Cardiac fibroblast (primary cell): ENCODE results near the gene ZNF592.

Experiments
- DNase-seq, 2 donors: peaks; one replicate each; pipeline versions ENCODE4 v3.0.0 to v3.0.0-alpha.2; 2010; ENCODE audit warnings: low read depth in 2 of 2
- H3K4me3 ChIP-seq, 2 donors: replicated peaks in 1 of 2; 1 replicate in 1 of 2; 2 replicates in 1 of 2; pipeline ENCODE4 v1.5.1; 2011; ENCODE audit warnings: low read depth in 2 of 2, low read length in 2 of 2, mild to moderate bottlenecking in 2 of 2, moderate library complexity in 1 of 2
- TF ChIP-seq, protein P1 (sequence below): IDR thresholded peaks from one replicate; pipeline ENCODE4 v1.5.1; 2011; ENCODE audit warnings: low read depth, mild to moderate bottlenecking, low read length, inconsistent platforms

ZNF592 gene

DNA sequence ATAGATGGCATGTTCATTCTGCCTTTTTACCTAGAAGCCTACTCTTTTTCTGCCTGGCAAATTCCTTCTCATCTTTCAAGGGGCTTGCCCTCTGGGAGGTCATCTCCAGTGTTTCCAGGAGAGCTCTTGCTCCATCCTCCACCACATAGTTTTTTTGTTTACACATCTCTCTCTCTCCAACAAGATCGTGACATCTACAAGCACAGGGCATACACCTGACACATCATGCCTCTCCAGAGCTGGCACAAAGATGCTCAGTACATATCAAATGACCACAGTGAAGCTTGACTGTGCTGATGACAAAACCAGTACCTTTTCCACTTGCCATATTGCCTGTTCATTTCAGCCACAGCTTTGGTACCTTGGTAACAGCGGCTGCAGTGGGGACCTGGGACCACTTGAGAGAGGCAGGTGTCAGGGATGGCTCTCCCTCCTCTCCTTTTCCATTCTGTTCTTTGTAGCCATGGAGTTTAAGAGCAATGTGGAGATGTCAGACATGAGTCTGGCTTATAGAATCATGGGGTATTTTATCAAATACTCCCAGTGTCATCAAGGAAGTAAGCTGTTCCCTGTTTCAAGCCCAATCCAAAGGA is 84.2 kb downstream of the ZNF592 start:
- no peak overlapping the region for H3K4me3 ChIP-seq
- no peak for DNase-seq
- TF ChIP-seq, protein P1, sequence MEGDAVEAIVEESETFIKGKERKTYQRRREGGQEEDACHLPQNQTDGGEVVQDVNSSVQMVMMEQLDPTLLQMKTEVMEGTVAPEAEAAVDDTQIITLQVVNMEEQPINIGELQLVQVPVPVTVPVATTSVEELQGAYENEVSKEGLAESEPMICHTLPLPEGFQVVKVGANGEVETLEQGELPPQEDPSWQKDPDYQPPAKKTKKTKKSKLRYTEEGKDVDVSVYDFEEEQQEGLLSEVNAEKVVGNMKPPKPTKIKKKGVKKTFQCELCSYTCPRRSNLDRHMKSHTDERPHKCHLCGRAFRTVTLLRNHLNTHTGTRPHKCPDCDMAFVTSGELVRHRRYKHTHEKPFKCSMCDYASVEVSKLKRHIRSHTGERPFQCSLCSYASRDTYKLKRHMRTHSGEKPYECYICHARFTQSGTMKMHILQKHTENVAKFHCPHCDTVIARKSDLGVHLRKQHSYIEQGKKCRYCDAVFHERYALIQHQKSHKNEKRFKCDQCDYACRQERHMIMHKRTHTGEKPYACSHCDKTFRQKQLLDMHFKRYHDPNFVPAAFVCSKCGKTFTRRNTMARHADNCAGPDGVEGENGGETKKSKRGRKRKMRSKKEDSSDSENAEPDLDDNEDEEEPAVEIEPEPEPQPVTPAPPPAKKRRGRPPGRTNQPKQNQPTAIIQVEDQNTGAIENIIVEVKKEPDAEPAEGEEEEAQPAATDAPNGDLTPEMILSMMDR = no peak

DNA sequence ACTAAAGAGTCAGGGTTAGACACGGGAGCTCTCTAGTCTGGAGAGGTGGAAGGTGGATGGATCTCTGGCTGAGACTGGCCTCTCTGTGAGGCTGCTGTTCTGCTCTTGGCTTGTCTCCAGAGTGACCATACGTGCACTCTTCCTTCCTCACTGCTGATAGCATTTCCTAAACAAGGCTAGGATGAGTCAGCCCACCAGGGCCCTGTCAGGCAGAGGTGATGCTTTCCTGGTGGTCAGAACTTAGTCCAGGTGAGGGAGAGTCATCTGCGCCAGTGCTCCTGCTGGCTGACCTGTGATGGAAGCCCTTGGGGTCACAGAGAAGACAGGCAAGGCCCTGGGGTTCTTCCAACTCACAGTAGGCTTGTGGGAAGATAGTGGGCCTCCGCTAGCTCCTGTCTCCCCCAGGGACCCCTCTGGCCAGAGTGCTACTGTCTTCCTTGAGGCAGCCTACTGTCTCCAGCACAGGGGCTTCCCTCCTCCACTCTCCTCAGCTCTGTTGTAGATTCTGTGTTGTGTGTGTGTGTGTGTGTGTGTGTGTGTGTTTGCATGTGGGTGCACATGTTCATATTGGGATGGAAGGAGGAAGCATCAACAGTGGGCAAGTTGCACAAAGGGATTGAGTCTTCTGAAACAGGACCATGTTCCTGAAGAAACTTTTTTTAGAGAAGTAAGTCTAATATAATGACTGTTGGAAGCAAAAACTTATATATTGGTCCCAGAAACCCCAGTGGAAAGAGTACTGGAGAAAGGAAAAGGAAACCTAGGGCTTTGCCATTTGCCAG is 85.2 kb downstream of the ZNF592 start:
- DNase-seq = peak; percentile 66 to 71
- TF ChIP-seq, protein P1 = no peak
- H3K4me3 ChIP-seq = no peak overlapping the region

DNA sequence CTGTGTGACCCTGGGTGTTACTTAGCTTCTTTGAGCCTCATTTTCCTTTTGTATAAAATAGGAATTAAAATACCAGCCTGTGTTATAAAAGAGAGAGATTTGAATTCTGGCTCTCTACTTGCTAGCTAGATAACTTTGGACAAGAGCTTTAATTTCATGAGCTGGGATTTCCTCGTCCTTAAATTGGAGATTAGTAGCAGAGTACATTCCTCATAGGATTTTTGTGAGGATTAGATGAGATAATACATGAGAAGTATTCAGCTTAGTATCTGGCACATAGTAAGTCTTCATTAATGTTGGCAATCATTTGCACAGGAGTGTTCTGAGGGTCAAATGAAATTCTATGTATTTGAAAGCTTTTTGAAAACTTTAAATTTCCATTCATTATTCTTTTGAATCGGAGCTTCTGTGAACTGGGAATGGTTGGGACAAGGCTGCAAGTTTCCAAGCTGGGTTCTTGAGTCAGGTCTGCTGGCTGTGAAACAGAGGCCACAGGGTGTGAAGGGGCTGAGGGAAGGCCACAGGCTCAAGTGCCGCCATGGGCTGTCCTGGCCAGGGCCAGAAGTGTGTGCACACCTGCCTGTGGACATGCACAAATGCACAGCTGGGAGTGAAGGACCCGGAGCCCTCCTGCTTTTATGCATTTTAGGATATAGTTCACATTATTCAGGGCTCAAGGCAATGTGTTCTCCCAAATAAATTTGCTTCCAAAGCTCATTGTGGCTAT is 86.0 kb downstream of the ZNF592 start:
- TF ChIP-seq, protein P1 = no peak
- no peak overlapping the region for H3K4me3 ChIP-seq
- no peak for DNase-seq

DNA sequence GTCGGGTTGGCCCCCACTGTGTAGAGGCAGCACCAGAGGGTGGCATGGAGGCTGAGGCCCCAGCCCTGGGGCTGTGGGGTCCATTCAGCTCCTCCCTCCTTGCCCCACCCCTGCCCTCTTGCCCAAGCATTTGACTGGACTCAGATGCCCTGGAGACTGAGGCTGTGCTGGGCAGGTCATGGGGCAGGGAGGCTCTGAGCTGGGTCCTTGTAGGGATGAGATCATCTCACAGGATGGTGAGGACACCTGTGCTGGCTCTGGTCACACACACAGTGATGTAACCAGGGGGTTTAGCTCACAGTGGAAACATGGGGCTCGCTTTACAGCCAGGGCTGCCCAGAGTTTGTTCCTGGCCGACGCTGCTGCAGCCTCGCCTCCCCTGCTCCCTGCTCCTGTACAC is 86.6 kb downstream of the ZNF592 start:
- H3K4me3 ChIP-seq = no peak overlapping the region
- TF ChIP-seq, protein P1 = no peak
- DNase-seq = no peak

DNA sequence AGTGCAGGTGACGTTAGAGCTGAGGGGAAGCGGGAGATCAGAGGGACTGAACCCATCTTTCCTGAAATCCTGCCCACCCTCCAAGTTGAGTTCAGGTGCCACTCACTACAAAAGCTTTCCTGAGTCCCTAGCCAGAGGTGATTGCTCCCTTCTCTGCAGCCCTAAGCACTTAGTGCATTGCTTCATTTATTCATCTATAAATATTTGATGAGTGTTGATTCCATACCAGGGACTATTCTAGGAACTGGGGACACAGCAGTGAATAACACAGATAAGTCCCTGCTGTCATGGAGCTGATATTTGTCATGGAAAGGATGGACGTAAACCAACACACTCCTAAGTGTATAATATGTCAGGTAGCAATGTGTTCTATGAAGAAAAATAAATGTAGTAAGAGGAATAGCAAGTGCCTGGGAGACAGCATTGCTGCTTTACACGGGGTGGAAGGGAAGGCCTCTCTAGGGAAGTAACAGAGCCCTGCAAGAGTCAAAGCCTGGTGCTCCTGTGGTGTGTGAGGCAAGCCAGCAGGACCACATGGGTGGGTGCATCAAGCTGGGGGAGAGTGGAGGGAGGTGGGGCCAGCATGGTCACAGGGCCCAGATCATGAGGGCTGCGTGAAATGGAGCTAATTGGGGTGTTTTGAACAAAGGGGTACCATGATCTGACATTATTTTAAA is 87.4 kb downstream of the ZNF592 start:
- TF ChIP-seq, protein P1 = no peak
- no peak overlapping the region for H3K4me3 ChIP-seq
- no peak for DNase-seq

DNA sequence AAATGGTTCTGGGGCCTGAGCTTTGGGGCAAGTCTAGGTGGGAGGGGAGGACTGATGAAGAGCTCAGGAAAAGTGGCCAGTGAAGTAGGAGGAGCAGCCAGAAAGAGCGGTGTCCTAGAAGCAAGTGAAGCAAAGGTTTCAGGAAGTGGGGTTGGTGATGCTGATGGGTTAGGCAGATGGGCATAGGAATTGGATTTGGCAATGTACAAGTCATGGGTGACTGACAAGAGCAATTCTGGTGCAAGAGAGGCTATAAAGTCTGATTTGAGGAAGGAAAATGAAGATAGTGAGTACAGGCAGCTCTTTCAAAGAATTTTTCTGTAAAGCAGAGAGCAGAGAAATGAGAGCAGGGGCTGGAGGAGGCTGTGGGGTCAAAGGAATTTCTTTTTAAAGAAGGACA is 88.5 kb downstream of the ZNF592 start:
- no peak overlapping the region for H3K4me3 ChIP-seq
- no peak for DNase-seq
- TF ChIP-seq, protein P1 = no peak
